ENCODE measurements around the gene YBEY. TPM values are rescaled to one million over a fixed set of nuclear protein-coding genes. Genes with fewer than 3 reads are reported as not detected.
A peak's percentile ranks its signal among the peaks of the same experiment; 100 is the strongest.

The YBEY gene
- total RNA-seq, 4 donors from 2014 or later, result 4.8 to 33.5 (median 9.1) TPM; not detected in 1

DNA sequence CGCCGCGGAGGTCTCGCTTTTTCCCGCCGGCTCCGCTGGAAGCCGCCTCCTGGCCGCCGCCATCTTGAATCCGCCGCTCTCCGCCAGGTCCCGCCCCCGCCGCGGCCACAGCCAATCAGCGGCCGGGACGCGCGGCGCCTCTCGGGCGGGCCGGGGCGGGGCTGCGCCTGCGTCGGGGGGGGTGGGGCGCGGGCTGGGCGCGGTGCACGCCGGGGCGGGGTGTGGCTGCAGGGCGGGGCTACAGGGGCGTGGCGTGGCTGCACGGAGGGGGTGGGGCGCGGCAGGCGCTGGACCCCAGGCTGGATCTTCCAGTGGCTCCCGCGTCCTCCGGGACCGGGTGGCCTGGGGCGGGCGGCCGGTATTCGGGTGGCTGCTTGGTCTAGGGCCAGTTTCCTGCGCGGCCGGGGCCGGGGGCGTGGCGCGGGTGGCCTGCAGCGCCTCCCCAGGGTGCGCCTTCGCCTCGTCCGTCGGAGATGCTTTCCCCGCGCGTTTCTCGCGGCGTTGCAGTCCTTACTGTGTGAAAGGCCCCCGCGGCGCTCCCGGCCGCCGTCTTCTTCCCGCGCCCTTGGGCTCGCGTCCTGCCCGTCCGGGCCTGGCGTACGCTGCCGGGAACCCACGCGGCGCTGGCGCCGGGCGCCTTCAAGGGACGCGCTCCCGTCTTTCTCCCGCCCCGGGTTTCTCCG is 38.4 kb downstream of the YBEY start:
- DNase-seq, result peak; percentile 90
- in situ Hi-C loops (cut with MboI; ENCODE audit: low pct_ligation_motif_present in 1 of 4, low pct_unique_long_range_greater_than_20kb in 1 of 4, low sequenced_read_pairs in 3 of 4) (no loop called here), intact Hi-C loops (cut with DNase I; ENCODE audit: low total_unique reads) (no loop called here)
- TF ChIP-seq EP300 (IDR thresholded peaks at IDR 0.05; ENCODE audit: low read depth), result peak; percentile 41
- peak; percentile 30 for TF ChIP-seq POLR2A (IDR thresholded peaks at IDR 0.05)
- TF ChIP-seq POLR2AphosphoS5 (IDR thresholded peaks at IDR 0.05), result peak; percentile 23 to 64 (median 54)
- TF ChIP-seq, protein P1, sequence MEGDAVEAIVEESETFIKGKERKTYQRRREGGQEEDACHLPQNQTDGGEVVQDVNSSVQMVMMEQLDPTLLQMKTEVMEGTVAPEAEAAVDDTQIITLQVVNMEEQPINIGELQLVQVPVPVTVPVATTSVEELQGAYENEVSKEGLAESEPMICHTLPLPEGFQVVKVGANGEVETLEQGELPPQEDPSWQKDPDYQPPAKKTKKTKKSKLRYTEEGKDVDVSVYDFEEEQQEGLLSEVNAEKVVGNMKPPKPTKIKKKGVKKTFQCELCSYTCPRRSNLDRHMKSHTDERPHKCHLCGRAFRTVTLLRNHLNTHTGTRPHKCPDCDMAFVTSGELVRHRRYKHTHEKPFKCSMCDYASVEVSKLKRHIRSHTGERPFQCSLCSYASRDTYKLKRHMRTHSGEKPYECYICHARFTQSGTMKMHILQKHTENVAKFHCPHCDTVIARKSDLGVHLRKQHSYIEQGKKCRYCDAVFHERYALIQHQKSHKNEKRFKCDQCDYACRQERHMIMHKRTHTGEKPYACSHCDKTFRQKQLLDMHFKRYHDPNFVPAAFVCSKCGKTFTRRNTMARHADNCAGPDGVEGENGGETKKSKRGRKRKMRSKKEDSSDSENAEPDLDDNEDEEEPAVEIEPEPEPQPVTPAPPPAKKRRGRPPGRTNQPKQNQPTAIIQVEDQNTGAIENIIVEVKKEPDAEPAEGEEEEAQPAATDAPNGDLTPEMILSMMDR (IDR thresholded peaks at IDR 0.05), result peak in 1 of 5 experiments; percentile 8
- peaks cover 14 to 34% (median 24%) of the 10 kb centered on the region in 4 donors for H3K4me1 ChIP-seq
- H3K4me3 ChIP-seq, result peak overlapping the region; percentile 86 to 100 (median 94)
- H3K36me3 ChIP-seq, result peaks cover 0 to 9% (median 0%) of the 10 kb centered on the region in 4 donors
- H3K27me3 ChIP-seq, result no peaks in the 10 kb centered on the region
- peak overlapping the region; percentile 99 to 100 (median 100) for H3K27ac ChIP-seq
- 0% methylated on average over 48 of the region's 98 CpGs; no CpG with 5 or more reads in 1 of the 2 donors for WGBS, 2 donors (ENCODE audit: low coverage in 1 of 2)
- H3K9me3 ChIP-seq, result no peaks in the 10 kb centered on the region

DNA sequence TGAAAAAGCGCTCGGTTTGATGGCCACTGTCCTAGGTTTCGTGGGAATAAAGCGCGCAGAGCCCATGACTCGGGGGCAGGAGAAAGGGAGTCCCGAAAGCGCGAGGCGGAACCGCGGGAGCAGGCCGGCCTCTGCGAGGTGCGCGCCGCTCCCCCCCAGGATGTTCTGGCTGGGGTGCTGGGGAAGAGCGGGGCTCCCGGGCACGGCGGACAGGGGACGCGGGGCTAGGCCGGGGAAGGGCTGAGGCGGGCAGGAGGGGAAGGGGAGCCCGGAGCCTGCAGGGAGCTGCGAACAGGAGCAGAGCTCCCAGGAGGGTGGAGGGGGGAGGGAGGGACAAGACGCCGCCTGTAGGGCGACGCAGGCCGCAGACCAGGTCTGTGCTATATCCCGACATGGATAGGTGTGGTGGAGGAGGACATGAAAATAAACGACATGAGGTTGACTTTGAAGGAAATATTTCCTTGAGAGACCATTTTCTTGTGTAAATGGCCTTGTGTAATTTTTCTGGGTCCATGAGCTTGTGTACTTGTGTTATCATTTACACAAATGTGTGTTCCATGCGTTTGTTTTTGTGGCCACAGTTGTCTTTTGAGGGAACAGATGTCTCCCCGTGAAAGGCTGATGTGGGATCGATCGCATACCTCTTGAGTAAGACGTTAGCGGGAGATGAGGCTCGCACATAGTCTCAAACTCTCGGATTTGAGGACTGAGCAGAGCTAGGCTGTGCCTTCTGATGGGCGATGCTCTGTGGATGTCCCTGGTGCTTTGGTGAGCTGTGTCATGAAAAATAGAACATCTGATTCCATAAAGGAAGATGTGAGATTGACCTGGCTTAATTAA is 39.2 kb downstream of the YBEY start:
- TF ChIP-seq, protein P1 (IDR thresholded peaks at IDR 0.05), result peak in 3 of 5 experiments; percentile 21 to 35 (median 32)
- TF ChIP-seq POLR2A (IDR thresholded peaks at IDR 0.05), result peak; percentile 7
- no peak for TF ChIP-seq EP300 (IDR thresholded peaks at IDR 0.05; ENCODE audit: low read depth)
- no peak for TF ChIP-seq POLR2AphosphoS5 (IDR thresholded peaks at IDR 0.05)
- H3K4me3 ChIP-seq, result peak overlapping the region; percentile 62 to 100 (median 91)
- in situ Hi-C loops (cut with MboI; ENCODE audit: low pct_ligation_motif_present in 1 of 4, low pct_unique_long_range_greater_than_20kb in 1 of 4, low sequenced_read_pairs in 3 of 4), result no loop called here
- peak overlapping the region; percentile 99 to 100 (median 100) for H3K27ac ChIP-seq
- H3K36me3 ChIP-seq, result peaks cover 0 to 9% (median 3%) of the 10 kb centered on the region in 4 donors
- intact Hi-C loops (cut with DNase I; ENCODE audit: low total_unique reads), result no loop called here
- peaks cover 14 to 34% (median 24%) of the 10 kb centered on the region in 4 donors for H3K4me1 ChIP-seq
- WGBS, 2 donors (ENCODE audit: low coverage in 1 of 2), result 9 to 26% methylated on average over 14 to 42 of the region's 43 CpGs
- peak; percentile 57 for DNase-seq
- H3K27me3 ChIP-seq, result no peaks in the 10 kb centered on the region
- no peaks in the 10 kb centered on the region for H3K9me3 ChIP-seq

DNA sequence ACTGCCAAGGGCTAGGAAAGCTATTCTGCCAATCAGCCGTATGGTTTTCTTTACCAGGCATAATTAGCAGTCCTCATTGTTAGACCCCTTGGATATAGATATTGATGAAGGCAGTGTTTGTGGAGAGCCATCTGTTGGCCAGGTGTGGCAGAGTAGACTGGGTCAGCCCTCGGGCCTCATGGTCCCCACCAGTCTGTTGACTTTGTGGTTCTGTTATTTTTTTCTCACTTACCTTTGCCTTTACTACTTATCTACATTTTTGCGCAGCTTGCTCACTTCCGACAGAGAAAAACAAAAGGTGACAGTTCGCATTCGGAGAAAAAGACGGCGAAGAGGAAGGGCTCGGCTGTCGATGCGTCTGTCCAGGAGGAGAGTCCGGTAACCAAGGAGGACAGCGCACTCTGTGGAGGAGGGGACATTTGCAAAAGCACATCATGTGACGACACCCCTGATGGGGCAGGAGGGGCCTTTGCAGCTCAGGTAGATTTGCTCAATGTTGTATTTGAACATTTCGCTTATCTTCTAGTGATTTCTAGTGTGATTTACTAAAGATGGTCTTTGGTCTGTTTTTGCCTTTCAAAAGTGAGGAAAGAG is 40.1 kb downstream of the YBEY start:
- peaks cover 14 to 29% (median 24%) of the 10 kb centered on the region in 4 donors for H3K4me1 ChIP-seq
- 94 to 97% methylated on average over 12 to 15 of the region's 15 CpGs for WGBS, 2 donors (ENCODE audit: low coverage in 1 of 2)
- H3K36me3 ChIP-seq, result peaks cover 0 to 9% (median 4%) of the 10 kb centered on the region in 4 donors
- intact Hi-C loops (cut with DNase I; ENCODE audit: low total_unique reads), result no loop called here
- no peaks in the 10 kb centered on the region for H3K9me3 ChIP-seq
- no peak overlapping the region for H3K4me3 ChIP-seq
- TF ChIP-seq POLR2AphosphoS5 (IDR thresholded peaks at IDR 0.05) (no peak), EP300 (IDR thresholded peaks at IDR 0.05; ENCODE audit: low read depth) (no peak), POLR2A (IDR thresholded peaks at IDR 0.05) (no peak)
- TF ChIP-seq, protein P1 (IDR thresholded peaks at IDR 0.05), result no peak
- DNase-seq, result no peak
- H3K27ac ChIP-seq, result peak overlapping the region in 3 of 4 donors; percentile 99 to 100 (median 100)
- in situ Hi-C loops (cut with MboI; ENCODE audit: low pct_ligation_motif_present in 1 of 4, low pct_unique_long_range_greater_than_20kb in 1 of 4, low sequenced_read_pairs in 3 of 4), result no loop called here
- H3K27me3 ChIP-seq, result no peaks in the 10 kb centered on the region

DNA sequence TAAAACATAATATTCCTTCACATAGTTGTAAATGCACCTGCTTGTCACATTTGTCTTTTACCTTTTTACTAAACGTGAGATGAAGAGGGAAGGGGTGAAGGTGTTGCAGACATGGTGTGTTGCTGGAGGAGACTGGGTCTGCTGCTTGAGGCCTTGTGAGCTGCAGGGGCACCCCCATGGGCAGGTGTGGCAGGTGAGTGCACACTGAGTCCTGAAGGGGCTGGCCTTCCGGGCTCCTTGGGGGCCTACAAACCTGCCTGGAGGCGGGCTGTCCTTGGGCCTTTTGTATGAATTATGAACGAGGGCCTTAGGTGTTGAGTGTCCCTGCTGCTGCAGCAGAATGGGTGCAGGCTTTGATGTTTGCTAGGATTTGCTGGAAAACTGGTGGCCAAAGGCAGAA is 41.6 kb downstream of the YBEY start:
- Histone ChIP-seq H3K27me3 (no peaks in the 10 kb centered on the region), H3K36me3 (peaks cover 0 to 14% (median 4%) of the 10 kb centered on the region in 4 donors), H3K9me3 (no peaks in the 10 kb centered on the region), H3K27ac (no peak overlapping the region), H3K4me1 (peaks cover 7 to 16% (median 14%) of the 10 kb centered on the region in 4 donors), H3K4me3 (no peak overlapping the region)
- intact Hi-C loops (cut with DNase I; ENCODE audit: low total_unique reads) (no loop called here), in situ Hi-C loops (cut with MboI; ENCODE audit: low pct_ligation_motif_present in 1 of 4, low pct_unique_long_range_greater_than_20kb in 1 of 4, low sequenced_read_pairs in 3 of 4) (no loop called here)
- DNase-seq, result no peak
- TF ChIP-seq, protein P1 (IDR thresholded peaks at IDR 0.05), result no peak
- no peak for TF ChIP-seq EP300 (IDR thresholded peaks at IDR 0.05; ENCODE audit: low read depth)
- no peak for TF ChIP-seq POLR2A (IDR thresholded peaks at IDR 0.05)
- TF ChIP-seq POLR2AphosphoS5 (IDR thresholded peaks at IDR 0.05), result no peak
- WGBS, 2 donors (ENCODE audit: low coverage in 1 of 2), result 88 to 100% methylated on average over 1 to 4 of the region's 4 CpGs

Measured in transverse colon (tissue), 4 donors.